ENCODE results near the gene RHOC. TPM values are rescaled to one million over a fixed set of nuclear protein-coding genes. Genes with fewer than 3 reads are reported as not detected.
A peak's percentile ranks its signal among the peaks of the same experiment; 100 is the strongest.

RHOC gene
- total RNA-seq, 1 experiment from 2014 or later = 218 TPM

DNA sequence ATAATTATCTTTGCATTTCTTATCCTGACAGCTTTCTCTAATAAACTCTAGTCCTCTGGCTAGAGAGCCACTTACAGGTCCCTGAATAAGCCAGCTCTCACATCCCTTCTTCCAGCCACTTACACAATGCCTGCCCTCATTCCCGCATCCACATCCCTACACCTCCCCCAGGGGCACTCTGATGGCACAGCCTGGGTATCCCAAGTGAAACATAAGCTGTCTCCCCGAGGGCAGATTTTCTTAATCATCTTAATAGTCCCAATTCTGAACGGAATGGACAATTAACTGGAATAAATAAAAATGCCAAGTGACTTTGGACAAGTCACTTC is 4.9 kb downstream of the RHOC start:
- no peak for DNase-seq (ENCODE audit: low spot score)

DNA sequence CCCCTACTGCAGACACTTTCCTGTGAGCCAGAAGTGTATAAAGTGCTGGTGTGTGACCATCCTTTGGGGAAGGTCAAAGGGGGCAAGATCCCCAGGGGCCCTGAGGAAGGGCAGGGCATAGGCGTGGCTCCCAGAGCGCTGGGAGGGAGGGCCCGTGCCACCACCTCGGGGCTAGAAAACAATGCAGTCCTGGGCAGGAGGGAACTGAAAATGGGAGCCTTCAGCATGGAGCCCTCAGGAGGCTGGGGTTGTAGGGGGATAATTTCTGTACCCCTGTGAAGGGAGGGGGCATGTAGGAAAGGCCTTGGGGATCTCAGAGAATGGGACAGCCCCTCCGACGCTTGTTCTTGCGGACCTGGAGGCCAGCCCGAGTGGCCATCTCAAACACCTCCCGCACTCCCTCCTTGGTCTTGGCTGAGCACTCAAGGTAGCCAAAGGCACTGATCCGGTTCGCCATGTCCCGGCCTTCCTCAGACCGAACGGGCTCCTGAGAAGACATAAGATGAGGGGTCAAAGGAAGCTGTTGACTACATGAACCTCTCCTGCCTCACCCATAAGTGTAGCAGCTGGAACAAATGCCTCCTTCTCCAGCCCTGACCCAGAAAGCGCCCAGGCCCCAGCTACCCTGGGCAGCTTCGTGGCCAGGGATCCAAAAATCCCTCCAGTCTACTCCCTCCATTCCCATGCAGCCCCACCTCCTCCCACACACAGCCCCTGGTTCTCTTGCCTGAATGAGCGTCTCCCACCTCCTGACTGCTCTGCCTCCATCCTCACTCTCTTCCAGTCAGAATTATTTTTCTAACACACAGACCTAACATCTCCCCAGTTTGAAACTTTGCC is 5.5 kb downstream of the RHOC start:
- no peak for DNase-seq (ENCODE audit: low spot score)

DNA sequence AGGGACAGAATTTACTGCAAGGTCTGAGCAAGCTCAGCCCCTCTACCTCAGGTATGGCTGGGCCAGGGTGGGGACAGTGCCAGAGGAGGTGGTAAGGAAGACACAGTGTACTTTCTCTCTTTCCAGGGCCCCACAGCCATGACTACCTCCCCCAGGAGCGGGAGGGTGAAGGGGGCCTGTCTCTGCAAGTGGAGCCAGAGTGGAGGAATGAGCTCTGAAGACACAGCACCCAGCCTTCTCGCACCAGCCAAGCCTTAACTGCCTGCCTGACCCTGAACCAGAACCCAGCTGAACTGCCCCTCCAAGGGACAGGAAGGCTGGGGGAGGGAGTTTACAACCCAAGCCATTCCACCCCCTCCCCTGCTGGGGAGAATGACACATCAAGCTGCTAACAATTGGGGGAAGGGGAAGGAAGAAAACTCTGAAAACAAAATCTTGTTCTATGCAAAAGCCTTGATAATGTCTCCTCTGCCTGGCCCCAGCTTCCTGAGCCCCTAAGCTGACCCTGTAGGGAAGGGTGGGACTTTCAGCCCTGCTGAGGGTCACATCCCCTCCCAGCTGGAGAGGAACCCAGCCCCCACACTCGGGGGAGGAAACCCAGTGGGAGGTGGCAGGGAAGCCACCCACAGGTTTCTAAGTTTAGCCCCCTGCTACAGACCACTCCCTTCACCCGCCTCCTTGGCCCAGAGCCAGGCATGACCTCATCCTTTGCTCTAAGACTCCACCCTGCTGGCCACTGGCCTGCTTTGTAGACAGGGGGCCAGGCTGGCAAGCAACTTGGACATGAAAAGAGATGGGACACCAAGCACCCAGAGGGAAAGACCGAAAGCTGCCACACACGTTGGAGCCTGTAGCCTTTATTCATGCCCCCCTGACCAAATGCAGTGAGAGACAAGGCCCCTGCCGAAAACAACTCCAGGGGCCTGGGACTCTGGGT is 6.4 kb downstream of the RHOC start:
- peak; percentile 88 for DNase-seq (ENCODE audit: low spot score)

DNA sequence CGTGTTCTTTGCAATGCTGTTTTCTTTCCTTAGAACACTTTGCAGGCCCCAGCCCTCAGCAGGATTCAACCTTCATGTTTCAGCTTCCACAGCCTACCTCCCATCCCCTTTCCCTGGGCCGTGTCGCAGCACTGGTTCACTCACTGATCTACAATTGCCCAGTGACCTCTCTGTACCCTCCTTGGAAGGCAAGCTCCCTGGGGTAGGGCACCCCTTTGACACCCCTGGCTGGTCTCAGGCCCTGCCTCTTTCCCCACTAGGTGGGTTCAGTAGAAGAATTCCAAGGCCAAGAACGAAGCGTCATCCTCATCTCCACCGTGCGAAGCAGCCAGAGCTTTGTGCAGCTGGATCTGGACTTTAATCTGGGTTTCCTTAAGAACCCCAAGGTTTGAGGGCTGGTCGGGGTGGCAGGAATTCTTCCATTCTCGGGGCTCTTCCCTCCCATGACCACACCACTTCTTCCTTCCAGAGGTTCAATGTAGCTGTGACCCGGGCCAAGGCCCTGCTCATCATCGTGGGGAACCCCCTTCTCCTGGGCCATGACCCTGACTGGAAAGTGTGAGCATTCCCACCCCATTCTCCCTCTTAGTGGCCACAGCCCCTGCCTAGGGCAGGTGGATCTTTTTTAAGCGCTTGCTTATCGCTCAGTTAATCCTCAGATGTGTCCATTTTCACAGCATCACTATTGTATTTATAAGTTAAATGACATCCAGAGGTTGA is 7.3 kb downstream of the RHOC start:
- no peak for DNase-seq (ENCODE audit: low spot score)

GRCh38 chr1:112698366-112699310 is 8.3 kb downstream of the RHOC start:
- no peak for DNase-seq (ENCODE audit: low spot score)

GRCh38 chr1:112697781-112698201 is 9.1 kb downstream of the RHOC start:
- no peak for DNase-seq (ENCODE audit: low spot score)

DNA sequence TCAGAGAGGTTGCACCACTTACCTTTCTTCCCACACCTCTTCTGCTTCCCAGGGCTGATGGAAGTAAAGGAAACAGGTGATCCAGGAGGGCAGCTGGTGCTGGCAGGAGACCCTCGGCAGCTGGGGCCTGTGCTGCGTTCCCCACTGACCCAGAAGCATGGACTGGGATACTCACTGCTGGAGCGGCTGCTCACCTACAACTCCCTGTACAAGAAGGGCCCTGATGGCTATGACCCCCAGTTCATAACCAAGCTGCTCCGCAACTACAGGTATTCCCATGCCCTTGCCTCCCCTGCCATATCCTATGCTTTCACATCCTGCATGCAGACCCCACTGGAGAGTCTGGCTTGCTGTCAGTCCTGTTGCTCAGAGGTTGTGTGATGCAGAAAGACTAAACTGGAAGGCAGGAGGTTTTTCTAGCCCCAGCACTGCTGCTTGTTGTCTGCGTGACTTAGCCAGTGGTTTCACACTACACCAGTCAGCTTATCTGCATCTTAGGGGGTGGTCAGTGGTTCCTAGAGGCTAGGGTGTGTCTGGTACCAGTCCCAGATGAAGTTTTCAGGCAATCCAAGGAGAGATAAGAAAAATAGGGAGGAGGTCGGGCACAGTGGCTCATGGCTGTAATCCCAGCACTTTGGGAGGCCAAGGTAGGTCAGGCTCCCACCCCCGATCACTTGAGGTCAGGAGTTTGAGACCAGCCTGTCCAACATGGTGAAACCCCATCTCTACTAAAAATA is 10.2 kb downstream of the RHOC start:
- no peak for DNase-seq (ENCODE audit: low spot score)

DNA sequence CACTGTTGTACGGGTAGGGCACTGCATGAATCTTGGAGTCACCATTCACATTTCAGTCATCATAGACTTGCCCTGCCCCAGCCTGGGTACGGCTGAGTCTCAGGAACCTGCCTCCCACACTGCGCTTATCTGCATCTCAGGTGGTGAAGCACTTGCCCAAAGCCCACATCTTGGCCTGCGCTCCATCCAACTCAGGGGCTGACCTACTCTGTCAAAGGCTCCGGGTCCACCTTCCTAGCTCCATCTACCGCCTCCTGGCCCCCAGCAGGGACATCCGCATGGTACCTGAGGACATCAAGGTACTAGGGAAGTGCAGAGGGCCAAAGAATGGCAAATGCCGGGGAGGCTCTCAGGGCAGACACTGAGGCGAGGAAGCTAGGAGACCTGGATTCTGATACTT is 11.7 kb downstream of the RHOC start:
- no peak for DNase-seq (ENCODE audit: low spot score)

DNA sequence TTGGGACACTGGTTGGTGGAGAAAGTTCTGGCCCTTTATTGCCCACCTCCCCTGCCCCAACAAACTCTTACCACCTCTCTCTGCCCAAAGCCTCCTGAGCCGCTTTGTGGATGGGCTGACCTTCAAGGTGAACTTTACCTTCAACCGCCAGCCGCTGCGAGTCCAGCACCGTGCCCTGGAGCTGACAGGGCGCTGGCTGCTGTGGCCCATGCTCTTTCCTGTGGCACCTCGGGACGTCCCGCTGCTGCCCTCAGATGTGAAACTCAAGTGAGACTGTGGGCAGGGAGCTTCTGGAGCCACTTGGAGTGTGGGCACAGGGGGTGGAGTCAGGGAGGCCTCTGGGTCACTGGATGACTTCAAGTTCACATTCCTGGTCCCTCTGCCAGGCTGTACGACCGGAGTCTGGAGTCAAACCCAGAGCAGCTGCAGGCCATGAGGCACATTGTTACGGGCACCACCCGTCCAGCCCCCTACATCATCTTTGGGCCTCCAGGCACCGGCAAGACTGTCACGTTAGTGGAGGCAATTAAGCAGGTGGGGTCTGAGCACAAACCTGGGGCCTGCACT is 12.5 kb downstream of the RHOC start:
- DNase-seq (ENCODE audit: low spot score) = no peak

- no peak for DNase-seq (ENCODE audit: low spot score)
These were observed 13.1 kb downstream of the RHOC start for GRCh38 chr1:112693821-112694220.

GRCh38 chr1:112692681-112693080 is 14.2 kb downstream of the RHOC start:
- no peak for DNase-seq (ENCODE audit: low spot score)

DNA sequence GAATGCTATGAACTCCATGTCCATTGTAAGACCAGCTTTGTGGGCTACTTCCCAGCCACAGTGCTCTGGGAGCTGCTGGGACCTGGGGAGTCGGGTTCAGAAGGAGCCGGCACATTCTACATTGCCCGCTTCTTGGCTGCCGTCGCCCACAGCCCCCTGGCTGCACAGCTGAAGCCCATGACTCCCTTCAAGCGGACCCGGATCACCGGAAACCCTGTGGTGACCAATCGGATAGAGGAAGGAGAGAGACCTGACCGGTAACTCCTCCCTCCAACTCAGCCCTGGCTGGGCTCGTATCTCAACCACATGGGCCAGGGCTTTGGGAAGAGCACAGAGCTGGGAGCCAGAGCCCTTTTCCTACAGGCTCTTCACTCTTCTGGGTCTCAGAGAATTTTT is 17.1 kb downstream of the RHOC start:
- no peak for DNase-seq (ENCODE audit: low spot score)

GRCh38 chr1:112689196-112689841 is 17.6 kb downstream of the RHOC start:
- no peak for DNase-seq (ENCODE audit: low spot score)

DNA sequence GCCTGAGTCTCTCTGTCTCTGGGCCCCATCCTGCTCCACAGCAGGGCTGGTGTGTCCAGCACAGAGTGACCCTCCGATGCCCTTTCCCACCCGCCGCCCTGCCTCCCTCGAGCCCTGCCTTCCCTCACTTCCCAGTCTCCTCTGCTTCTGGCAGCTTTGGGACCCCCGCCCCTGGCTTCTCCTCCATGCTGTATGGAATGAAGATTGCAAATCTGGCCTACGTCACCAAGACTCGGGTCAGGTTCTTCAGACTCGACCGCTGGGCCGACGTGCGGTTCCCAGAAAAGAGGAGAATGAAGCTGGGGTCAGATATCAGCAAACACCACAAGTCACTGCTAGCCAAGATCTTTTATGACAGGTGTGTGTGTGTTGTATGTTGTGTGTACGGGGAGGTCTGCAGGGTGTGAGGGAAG is 18.1 kb downstream of the RHOC start:
- no peak for DNase-seq (ENCODE audit: low spot score)

DNA sequence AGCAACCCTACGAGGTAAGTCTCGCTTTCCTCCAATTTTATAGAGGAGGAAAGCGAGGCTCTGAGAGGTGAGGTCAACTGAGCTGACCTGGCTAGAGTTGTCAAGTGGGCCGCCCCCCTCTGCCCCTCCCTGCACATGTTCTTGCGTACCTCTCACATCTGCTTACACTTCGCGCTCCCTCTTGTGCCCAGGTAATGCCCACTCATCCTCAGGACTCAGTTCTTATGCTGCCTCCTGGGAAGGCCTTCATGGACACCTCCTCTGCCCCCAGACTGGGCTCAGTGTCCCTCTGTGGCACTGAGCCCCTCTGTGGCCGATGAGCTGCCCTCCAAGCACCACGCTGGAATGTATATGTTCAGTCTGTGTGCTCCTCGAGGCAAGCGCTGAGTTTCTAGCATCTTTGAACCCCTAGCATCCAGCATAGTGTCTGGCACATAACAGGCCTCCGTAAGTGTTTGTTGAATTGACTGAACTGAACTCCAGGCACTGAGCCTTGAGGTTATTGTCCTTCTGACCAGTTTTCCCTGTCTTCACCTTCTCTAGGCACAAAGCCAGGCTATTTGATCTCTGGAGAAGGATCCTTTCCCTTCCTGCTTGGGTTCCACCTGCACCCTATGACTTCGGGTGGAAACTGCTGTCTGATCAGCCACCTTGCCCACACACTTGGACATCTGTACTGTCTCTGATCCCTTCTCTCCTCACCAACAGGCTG is 19.0 kb downstream of the RHOC start:
- no peak for DNase-seq (ENCODE audit: low spot score)

- no peak for DNase-seq (ENCODE audit: low spot score)
These were observed 19.6 kb downstream of the RHOC start for GRCh38 chr1:112687361-112687760.

- no peak for DNase-seq (ENCODE audit: low spot score)
These were observed 20.1 kb downstream of the RHOC start for GRCh38 chr1:112686835-112687234.

DNA sequence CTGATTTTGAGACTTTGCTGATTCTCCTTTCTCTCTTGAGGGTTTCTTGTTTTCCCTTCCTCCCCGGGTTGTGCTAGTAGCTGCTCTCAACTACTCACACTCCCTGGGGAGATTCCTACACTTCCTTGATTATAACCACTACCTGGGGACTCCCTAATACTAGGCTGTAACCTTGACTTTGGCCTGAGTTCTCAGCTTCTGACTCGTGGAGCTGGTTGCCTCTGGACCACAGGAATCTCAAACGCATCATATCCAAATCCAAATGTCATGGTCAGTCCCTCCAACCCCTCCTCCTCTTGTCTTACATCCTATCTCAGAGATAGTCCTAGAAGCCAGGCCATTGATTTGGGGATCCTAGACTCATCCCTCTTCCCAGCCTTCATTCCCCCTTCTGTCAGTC is 20.5 kb downstream of the RHOC start:
- no peak for DNase-seq (ENCODE audit: low spot score)

GRCh38 chr1:112685913-112686312 is 21.0 kb downstream of the RHOC start:
- DNase-seq (ENCODE audit: low spot score) = no peak

All from H4 (cell line).